Fibroblast of pulmonary artery (primary cell): ENCODE measurements around the gene CUL4A.

Experiments
- DNase-seq: peaks from one replicate; pipeline ENCODE4 v3.0.0-alpha.2; 2010; ENCODE audit warnings: low read depth
- H3K4me3 ChIP-seq: replicated peaks from 2 replicates; pipeline ENCODE4 v1.5.1; 2011; ENCODE audit warnings: low read depth, mild to moderate bottlenecking, control low read depth, low read length, moderate library complexity
- CTCF ChIP-seq: IDR thresholded peaks from 2 replicates; pipeline ENCODE4 v1.5.1; 2011; ENCODE audit warnings: mild to moderate bottlenecking, control low read depth, low read length, inconsistent platforms; ENCODE audit errors: missing control alignments

The CUL4A gene

GRCh38 chr13:113166266-113166665, 43.1 kb upstream of the CUL4A start:
- no peak overlapping the region for H3K4me3 ChIP-seq
- no peak for DNase-seq

GRCh38 chr13:113166681-113167080, 42.7 kb upstream of the CUL4A start:
- TF ChIP-seq CTCF, result no peak
- H3K4me3 ChIP-seq, result no peak overlapping the region
- no peak for DNase-seq

More at GRCh38 chr13:113166266-113166665, 43.1 kb upstream of the CUL4A start:
- no peak for TF ChIP-seq CTCF

GRCh38 chr13:113167155-113167554, 42.3 kb upstream of the CUL4A start:
- TF ChIP-seq CTCF, result no peak
- no peak for DNase-seq

GRCh38 chr13:113167575-113167974, 41.8 kb upstream of the CUL4A start:
- no peak for TF ChIP-seq CTCF

More at GRCh38 chr13:113167155-113167554, 42.3 kb upstream of the CUL4A start:
- no peak overlapping the region for H3K4me3 ChIP-seq

GRCh38 chr13:113168211-113168610, 41.2 kb upstream of the CUL4A start:
- no peak for TF ChIP-seq CTCF
- DNase-seq, result no peak
- no peak overlapping the region for H3K4me3 ChIP-seq

More at GRCh38 chr13:113167575-113167974, 41.8 kb upstream of the CUL4A start:
- no peak for DNase-seq
- H3K4me3 ChIP-seq, result no peak overlapping the region

GRCh38 chr13:113169277-113170272, 39.8 kb upstream of the CUL4A start:
- no peak for DNase-seq
- no peak overlapping the region for H3K4me3 ChIP-seq
- no peak for TF ChIP-seq CTCF
